ENCODE measurements around the gene RBMS1. TPM values are rescaled to one million over a fixed set of nuclear protein-coding genes. Genes with fewer than 3 reads are reported as not detected.
A peak's percentile ranks its signal among the peaks of the same experiment; 100 is the strongest.

RBMS1 gene
- total RNA-seq, 5 donors from 2014 or later (not counting 1 experiment from before 2014, with no cell fraction given) = 94.2 to 137 (median 105) TPM

- ChIA-PET CTCF (no interaction called here), POLR2A (interaction anchor here in 1 of 2 donors (0.6 kb wide), 1 partner anchor 13 kb away, joined by 3 read pairs; no protein-coding TSS in a partner anchor)
- ATAC-seq (replicated peaks in 1 of 4) (no peak), DNase-seq (no peak)
- Histone ChIP-seq H3K27ac (ENCODE audit: low read length) (no peak overlapping the region), H3K4me3 (ENCODE audit: control insufficient read depth in 1 of 2, extremely low read depth in 1 of 2, low read length in 1 of 2) (no peak overlapping the region), H3K27me3 (replicated peaks in 1 of 2; ENCODE audit: control insufficient read depth in 2 of 2, extremely low read depth in 1 of 2, insufficient read depth in 2 of 2, low read length in 1 of 2) (no peaks in the 10 kb centered on the region), H3K4me1 (ENCODE audit: control insufficient read depth in 1 of 2, extremely low read depth in 1 of 2, insufficient read depth in 2 of 2, low read length in 2 of 2) (peaks cover 41 to 59% of the 10 kb centered on the region in 2 experiments), H3K9me3 (no peaks in the 10 kb centered on the region), H3K36me3 (ENCODE audit: control insufficient read depth in 2 of 2, extremely low read depth in 1 of 2, insufficient read depth in 1 of 2, low read length in 1 of 2) (peaks cover 0 to 6% of the 10 kb centered on the region in 2 donors)
- Mint-ChIP-seq H3K4me3 (peak overlapping the region in 1 of 3 donors; percentile 73), H3K27ac (peak overlapping the region; percentile 25 to 40), H3K36me3 (no peaks in the 10 kb centered on the region), H3K9me3 (no peaks in the 10 kb centered on the region), H3K4me1 (peaks cover 92 to 95% (median 93%) of the 10 kb centered on the region in 3 donors), H3K27me3 (no peaks in the 10 kb centered on the region)
- WGBS (ENCODE audit: insufficient coverage) = 100% methylated on average over 1 of the region's 7 CpGs
Measured at GRCh38 chr2:160380000-160380570, 113.5 kb downstream of the RBMS1 start.

DNA sequence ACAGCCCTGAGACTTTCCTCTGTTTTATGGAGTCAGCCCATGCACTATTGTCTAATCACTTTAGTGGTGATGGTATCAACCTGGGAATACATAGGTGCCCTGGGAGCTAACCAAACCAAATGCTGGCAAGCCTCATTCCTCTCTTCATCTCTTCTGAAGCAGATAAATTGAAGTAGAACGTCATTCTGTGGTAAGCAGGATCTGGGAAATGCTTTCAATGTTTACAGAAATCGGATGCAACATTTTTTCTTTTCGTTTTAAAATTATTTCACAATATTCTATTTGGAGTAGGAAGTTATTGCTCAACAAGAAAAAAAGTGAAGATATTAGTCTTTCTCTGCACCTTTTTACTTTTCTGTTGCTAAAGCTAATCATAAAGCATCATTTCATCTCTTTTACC is 114.2 kb downstream of the RBMS1 start:
- Histone ChIP-seq H3K4me3 (ENCODE audit: control insufficient read depth in 1 of 2, extremely low read depth in 1 of 2, low read length in 1 of 2) (no peak overlapping the region), H3K9me3 (no peaks in the 10 kb centered on the region), H3K27ac (ENCODE audit: low read length) (no peak overlapping the region), H3K36me3 (ENCODE audit: control insufficient read depth in 2 of 2, extremely low read depth in 1 of 2, insufficient read depth in 1 of 2, low read length in 1 of 2) (peaks cover 0 to 6% of the 10 kb centered on the region in 2 donors), H3K27me3 (replicated peaks in 1 of 2; ENCODE audit: control insufficient read depth in 2 of 2, extremely low read depth in 1 of 2, insufficient read depth in 2 of 2, low read length in 1 of 2) (no peaks in the 10 kb centered on the region), H3K4me1 (ENCODE audit: control insufficient read depth in 1 of 2, extremely low read depth in 1 of 2, insufficient read depth in 2 of 2, low read length in 2 of 2) (peaks cover 40 to 59% of the 10 kb centered on the region in 2 experiments)
- DNase-seq (no peak), ATAC-seq (replicated peaks in 1 of 4) (no peak)
- H3K27ac Mint-ChIP-seq = peak overlapping the region; percentile 40 to 56
- H3K27me3 Mint-ChIP-seq = no peaks in the 10 kb centered on the region
- no peaks in the 10 kb centered on the region for H3K9me3 Mint-ChIP-seq
- WGBS (ENCODE audit: insufficient coverage) = no CpG with 5 or more reads among the region's 3 CpGs
- peaks cover 90 to 94% (median 91%) of the 10 kb centered on the region in 3 donors for H3K4me1 Mint-ChIP-seq
- H3K4me3 Mint-ChIP-seq = peak overlapping the region in 1 of 3 donors; percentile 73
- peaks cover 2% of the 10 kb centered on the region for H3K36me3 Mint-ChIP-seq
- ChIA-PET POLR2A (interaction anchor here (0.5 to 0.6 kb wide), 2 partner anchors 14 to 168 kb away, joined by 3 read pairs; no protein-coding TSS in a partner anchor), CTCF (no interaction called here)

DNA sequence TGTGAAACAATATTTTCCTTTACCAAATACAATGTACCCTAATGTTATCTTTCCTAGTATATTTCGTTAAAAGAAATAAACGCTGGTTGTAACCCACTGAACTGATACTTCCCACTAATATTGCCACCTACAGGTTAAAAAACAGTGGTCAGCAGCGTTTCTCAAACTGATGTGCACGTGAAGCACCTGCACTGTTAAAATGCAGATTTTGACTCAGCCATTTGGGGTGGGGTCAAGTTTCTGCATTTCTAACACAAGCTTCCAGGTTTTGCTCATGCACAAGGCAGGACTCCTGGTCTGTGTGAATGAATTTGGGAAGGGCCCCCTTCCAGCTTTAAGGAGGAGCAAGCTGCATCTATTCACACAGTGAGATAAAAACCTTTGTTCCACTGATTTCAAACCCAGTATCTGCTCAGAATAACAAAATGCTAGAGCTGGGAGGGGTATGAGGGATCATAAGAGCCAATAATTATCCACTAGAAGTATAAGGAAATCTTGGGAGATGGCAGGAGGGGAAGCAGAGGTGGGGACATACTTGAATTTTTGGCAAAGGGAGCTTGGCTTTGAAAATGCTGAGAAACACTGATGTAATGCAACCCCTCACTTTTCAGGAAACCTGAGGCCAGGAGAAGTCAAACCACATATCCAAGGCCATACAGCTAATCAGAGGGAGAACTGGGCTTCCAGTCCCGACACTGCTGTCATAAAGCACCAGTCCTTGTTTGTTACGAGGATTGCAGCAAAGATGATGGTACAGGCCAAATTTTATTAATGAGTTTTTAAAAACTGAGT is 116.2 kb downstream of the RBMS1 start:
- CTCF ChIA-PET = interaction anchor here in 1 of 2 donors (0.7 kb wide), 1 partner anchor 31 kb away, joined by 3 read pairs; no protein-coding TSS in a partner anchor
- ATAC-seq (replicated peaks in 1 of 4) (no peak), DNase-seq (no peak)
- peaks cover 12% of the 10 kb centered on the region for H3K36me3 Mint-ChIP-seq
- no peaks in the 10 kb centered on the region for H3K9me3 Mint-ChIP-seq
- Histone ChIP-seq H3K27ac (ENCODE audit: low read length) (no peak overlapping the region), H3K4me1 (ENCODE audit: control insufficient read depth in 1 of 2, extremely low read depth in 1 of 2, insufficient read depth in 2 of 2, low read length in 2 of 2) (peaks cover 52 to 59% of the 10 kb centered on the region in 2 experiments), H3K27me3 (replicated peaks in 1 of 2; ENCODE audit: control insufficient read depth in 2 of 2, extremely low read depth in 1 of 2, insufficient read depth in 2 of 2, low read length in 1 of 2) (no peaks in the 10 kb centered on the region), H3K9me3 (no peaks in the 10 kb centered on the region), H3K4me3 (ENCODE audit: control insufficient read depth in 1 of 2, extremely low read depth in 1 of 2, low read length in 1 of 2) (no peak overlapping the region), H3K36me3 (ENCODE audit: control insufficient read depth in 2 of 2, extremely low read depth in 1 of 2, insufficient read depth in 1 of 2, low read length in 1 of 2) (no peaks in the 10 kb centered on the region)
- POLR2A ChIA-PET = interaction anchor here in 1 of 2 donors (0.7 kb wide), 1 partner anchor 17 kb away, joined by 3 read pairs; no protein-coding TSS in a partner anchor
- WGBS (ENCODE audit: insufficient coverage) = no CpG with 5 or more reads among the region's 6 CpGs
- H3K27ac Mint-ChIP-seq = peak overlapping the region; percentile 41 to 62
- H3K4me3 Mint-ChIP-seq = peak overlapping the region in 1 of 3 donors; percentile 19
- H3K27me3 Mint-ChIP-seq = no peaks in the 10 kb centered on the region
- peaks cover 94 to 98% (median 94%) of the 10 kb centered on the region in 3 donors for H3K4me1 Mint-ChIP-seq

GRCh38 chr2:160376576-160376975 is 117.0 kb downstream of the RBMS1 start:
- Histone ChIP-seq H3K9me3 (no peaks in the 10 kb centered on the region), H3K4me3 (ENCODE audit: control insufficient read depth in 1 of 2, extremely low read depth in 1 of 2, low read length in 1 of 2) (no peak overlapping the region), H3K27ac (ENCODE audit: low read length) (no peak overlapping the region), H3K27me3 (replicated peaks in 1 of 2; ENCODE audit: control insufficient read depth in 2 of 2, extremely low read depth in 1 of 2, insufficient read depth in 2 of 2, low read length in 1 of 2) (no peaks in the 10 kb centered on the region), H3K4me1 (ENCODE audit: control insufficient read depth in 1 of 2, extremely low read depth in 1 of 2, insufficient read depth in 2 of 2, low read length in 2 of 2) (peaks cover 50 to 57% of the 10 kb centered on the region in 2 experiments), H3K36me3 (ENCODE audit: control insufficient read depth in 2 of 2, extremely low read depth in 1 of 2, insufficient read depth in 1 of 2, low read length in 1 of 2) (no peaks in the 10 kb centered on the region)
- CTCF ChIA-PET = interaction anchor here (0.6 to 1.5 kb wide), 5 partner anchors 10 to 1611 kb away, joined by 3 to 5 read pairs (median 3); no protein-coding TSS in a partner anchor
- POLR2A ChIA-PET = no interaction called here
- ATAC-seq (replicated peaks in 1 of 4) (no peak), DNase-seq (no peak)
- no CpG with 5 or more reads among the region's 4 CpGs for WGBS (ENCODE audit: insufficient coverage)
- Mint-ChIP-seq H3K36me3 (peaks cover 12% of the 10 kb centered on the region), H3K27ac (peak overlapping the region; percentile 50 to 62), H3K4me1 (peaks cover 94 to 98% (median 94%) of the 10 kb centered on the region in 3 donors), H3K4me3 (no peak overlapping the region), H3K27me3 (no peaks in the 10 kb centered on the region), H3K9me3 (no peaks in the 10 kb centered on the region)

GRCh38 chr2:160375802-160376469 is 117.7 kb downstream of the RBMS1 start:
- ATAC-seq (replicated peaks in 1 of 4) (peak; percentile 52 to 81 (median 73)), DNase-seq (peak in 2 of 35 experiments; percentile 23 to 35)
- peaks cover 12% of the 10 kb centered on the region for H3K36me3 Mint-ChIP-seq
- Histone ChIP-seq H3K4me1 (ENCODE audit: control insufficient read depth in 1 of 2, extremely low read depth in 1 of 2, insufficient read depth in 2 of 2, low read length in 2 of 2) (peaks cover 50 to 54% of the 10 kb centered on the region in 2 experiments), H3K4me3 (ENCODE audit: control insufficient read depth in 1 of 2, extremely low read depth in 1 of 2, low read length in 1 of 2) (no peak overlapping the region), H3K9me3 (no peaks in the 10 kb centered on the region), H3K36me3 (ENCODE audit: control insufficient read depth in 2 of 2, extremely low read depth in 1 of 2, insufficient read depth in 1 of 2, low read length in 1 of 2) (no peaks in the 10 kb centered on the region), H3K27me3 (replicated peaks in 1 of 2; ENCODE audit: control insufficient read depth in 2 of 2, extremely low read depth in 1 of 2, insufficient read depth in 2 of 2, low read length in 1 of 2) (no peaks in the 10 kb centered on the region), H3K27ac (ENCODE audit: low read length) (no peak overlapping the region)
- POLR2A ChIA-PET = interaction anchor here (0.6 to 0.7 kb wide), 4 partner anchors 9 to 58 kb away, joined by 3 to 8 read pairs (median 4); no protein-coding TSS in a partner anchor
- H3K27ac Mint-ChIP-seq = peak overlapping the region; percentile 28 to 39
- no CpG with 5 or more reads among the region's 2 CpGs for WGBS (ENCODE audit: insufficient coverage)
- H3K4me1 Mint-ChIP-seq = peaks cover 92 to 98% (median 94%) of the 10 kb centered on the region in 3 donors
- peak overlapping the region in 1 of 3 donors; percentile 51 for H3K4me3 Mint-ChIP-seq
- CTCF ChIA-PET = interaction anchor here (0.6 to 1.5 kb wide), 7 partner anchors 11 to 1611 kb away, joined by 3 to 5 read pairs (median 3); no protein-coding TSS in a partner anchor
- H3K9me3 Mint-ChIP-seq = no peaks in the 10 kb centered on the region
- no peaks in the 10 kb centered on the region for H3K27me3 Mint-ChIP-seq

Data from T-cell (primary cell).